ENCODE results near the gene FKBP1A. TPM values are rescaled to one million over a fixed set of nuclear protein-coding genes. Genes with fewer than 3 reads are reported as not detected.

FKBP1A gene
- total and polyA plus RNA-seq, 3 donors from 2014 or later = 90.9 to 182 (median 122) TPM

DNA sequence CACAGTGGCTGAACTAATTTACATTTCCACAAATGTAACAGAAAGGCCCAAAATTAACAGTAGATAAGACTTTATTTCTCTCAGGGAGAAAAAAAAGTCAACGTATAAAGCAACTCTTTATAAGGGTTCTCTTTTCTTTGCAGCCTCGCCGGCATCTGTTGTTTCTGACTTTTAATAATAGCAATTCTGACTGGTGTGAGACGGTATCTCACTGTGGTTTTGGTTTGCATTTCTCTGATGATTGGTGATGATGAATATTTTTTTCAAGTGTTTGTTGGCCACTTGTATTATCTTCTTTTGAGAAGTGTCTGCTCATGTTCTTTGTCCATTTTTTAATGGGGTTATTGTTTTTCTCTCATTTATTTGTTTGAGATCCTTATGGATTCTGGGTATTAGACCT lies 27.2 kb upstream of the FKBP1A start:
- Histone ChIP-seq H3K4me3 (no peak overlapping the region), H3K27ac (no peak overlapping the region), H3K9me3 (no peaks in the 10 kb centered on the region), H3K27me3 (no peaks in the 10 kb centered on the region), H3K36me3 (ENCODE audit: low read depth, missing control alignments) (no peaks in the 10 kb centered on the region), H3K4me1 (no peaks in the 10 kb centered on the region)
- WGBS, 2 donors = 92 to 95% methylated on average over 4 of the region's 4 CpGs
- intact Hi-C loops (cut with DNase I; ENCODE audit: low total_unique reads) = no loop called here
- no peak for DNase-seq
- TF ChIP-seq POLR2A (IDR thresholded peaks at IDR 0.05) (no peak), CTCF (IDR thresholded peaks at IDR 0.05) (no peak)

GRCh38 chr20:1418350-1418749 lies 25.5 kb upstream of the FKBP1A start:
- intact Hi-C loops (cut with DNase I; ENCODE audit: low total_unique reads) = no loop called here
- H3K36me3 ChIP-seq (ENCODE audit: low read depth, missing control alignments) = no peaks in the 10 kb centered on the region
- no peak for TF ChIP-seq POLR2A (IDR thresholded peaks at IDR 0.05)
- no peak for TF ChIP-seq CTCF (IDR thresholded peaks at IDR 0.05)
- no peaks in the 10 kb centered on the region for H3K4me1 ChIP-seq
- WGBS, 2 donors = 58 to 66% methylated on average over 3 of the region's 3 CpGs
- H3K27me3 ChIP-seq = no peaks in the 10 kb centered on the region
- no peak overlapping the region for H3K4me3 ChIP-seq
- no peak for DNase-seq
- H3K27ac ChIP-seq = no peak overlapping the region
- H3K9me3 ChIP-seq = no peaks in the 10 kb centered on the region

- Histone ChIP-seq H3K36me3 (ENCODE audit: low read depth, missing control alignments) (no peaks in the 10 kb centered on the region), H3K9me3 (no peaks in the 10 kb centered on the region), H3K4me1 (no peaks in the 10 kb centered on the region), H3K4me3 (no peak overlapping the region), H3K27me3 (no peaks in the 10 kb centered on the region), H3K27ac (no peak overlapping the region)
- intact Hi-C loops (cut with DNase I; ENCODE audit: low total_unique reads) = no loop called here
- TF ChIP-seq POLR2A (IDR thresholded peaks at IDR 0.05) = no peak
- no peak for TF ChIP-seq CTCF (IDR thresholded peaks at IDR 0.05)
- DNase-seq = no peak
Observed at GRCh38 chr20:1417790-1418189, 24.9 kb upstream of the FKBP1A start.

DNA sequence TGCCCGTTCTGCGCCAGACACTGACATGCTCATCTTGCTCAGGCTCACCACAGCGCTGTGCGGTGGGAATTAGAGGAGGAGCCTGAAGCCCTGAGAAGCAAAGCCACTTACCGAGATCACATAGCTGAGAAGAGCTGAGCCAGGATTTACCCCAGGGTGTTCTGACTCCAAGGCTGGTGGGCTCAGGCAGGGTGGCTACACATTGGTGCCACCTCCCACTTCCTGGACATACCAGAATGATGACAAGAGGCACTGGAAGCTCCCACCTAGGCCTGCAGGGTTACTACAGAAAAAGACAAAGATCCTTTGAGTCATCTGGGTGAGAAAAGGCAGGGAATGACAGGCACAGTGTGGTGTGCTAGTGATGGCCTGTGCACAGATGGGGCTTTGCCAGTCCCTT lies 24.4 kb upstream of the FKBP1A start:
- no peak for TF ChIP-seq CTCF (IDR thresholded peaks at IDR 0.05)
- TF ChIP-seq POLR2A (IDR thresholded peaks at IDR 0.05) = no peak
- H3K4me1 ChIP-seq = no peaks in the 10 kb centered on the region
- no peak for DNase-seq
- H3K36me3 ChIP-seq (ENCODE audit: low read depth, missing control alignments) = no peaks in the 10 kb centered on the region
- H3K4me3 ChIP-seq = no peak overlapping the region
- H3K27me3 ChIP-seq = no peaks in the 10 kb centered on the region
- no peaks in the 10 kb centered on the region for H3K9me3 ChIP-seq
- intact Hi-C loops (cut with DNase I; ENCODE audit: low total_unique reads) = no loop called here
- WGBS, 2 donors = 79 to 83% methylated on average over 5 of the region's 5 CpGs
- H3K27ac ChIP-seq = no peak overlapping the region

DNA sequence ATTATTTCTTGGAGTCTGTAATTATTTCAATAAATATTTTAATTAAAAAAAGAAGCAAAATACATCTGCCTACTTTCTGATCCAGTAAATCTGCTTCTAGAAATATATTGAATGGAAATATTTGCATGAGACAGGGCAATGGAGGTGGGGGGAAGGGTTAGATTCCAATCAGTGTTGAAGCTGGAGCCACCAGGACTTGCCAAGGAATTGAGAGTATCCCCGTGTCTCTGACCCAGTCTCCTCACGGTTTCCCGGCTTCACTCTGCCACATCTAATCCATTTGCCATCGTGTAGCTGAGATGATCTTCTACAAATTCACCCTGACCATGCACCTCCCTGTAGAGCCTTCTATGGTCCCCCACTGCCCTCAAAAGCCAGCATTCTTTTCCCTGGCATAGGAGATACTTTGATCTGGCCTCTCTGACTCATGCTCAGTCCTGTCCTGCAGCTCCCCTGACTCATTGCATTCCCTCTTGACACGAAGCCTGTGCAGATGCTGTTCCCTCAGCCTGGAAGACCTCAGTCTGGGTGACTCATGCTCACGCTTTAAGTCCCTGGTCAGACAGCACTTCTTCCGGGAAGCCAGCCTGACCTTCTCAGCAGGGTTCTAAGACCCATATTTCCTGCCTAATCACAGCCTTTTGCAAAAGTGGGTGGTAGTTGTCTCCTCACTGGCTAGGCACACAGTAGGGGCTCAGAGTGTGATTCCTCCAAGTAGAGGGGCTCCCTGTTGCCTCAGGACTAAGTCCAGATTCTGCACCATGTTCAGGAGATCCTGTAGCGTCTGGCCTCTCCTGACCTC lies 23.0 kb upstream of the FKBP1A start:
- DNase-seq = no peak
- no peaks in the 10 kb centered on the region for H3K9me3 ChIP-seq
- TF ChIP-seq POLR2A (IDR thresholded peaks at IDR 0.05) (no peak), CTCF (IDR thresholded peaks at IDR 0.05) (no peak)
- H3K27me3 ChIP-seq = no peaks in the 10 kb centered on the region
- intact Hi-C loops (cut with DNase I; ENCODE audit: low total_unique reads) = no loop called here
- H3K4me1 ChIP-seq = no peaks in the 10 kb centered on the region
- no peaks in the 10 kb centered on the region for H3K36me3 ChIP-seq (ENCODE audit: low read depth, missing control alignments)
- no peak overlapping the region for H3K4me3 ChIP-seq
- 73 to 79% methylated on average over 8 of the region's 8 CpGs for WGBS, 2 donors
- no peak overlapping the region for H3K27ac ChIP-seq

Measured in testis (tissue), 3 donors.